Epithelial cell of esophagus (primary cell): ENCODE measurements around the gene GADL1.
A peak's percentile ranks its signal among the peaks of the same experiment; 100 is the strongest.

Experiments used
- DNase-seq: peaks from one replicate; pipeline ENCODE4 v3.0.0; 2010; ENCODE audit warnings: low read depth
- H3K4me3 ChIP-seq: 2 replicates; pipeline ENCODE4 v1.5.1; 2011; ENCODE audit warnings: mild to moderate bottlenecking, low read length, control low read depth
- TF ChIP-seq, protein P1 (sequence below): IDR thresholded peaks from 2 replicates; pipeline ENCODE4 v1.5.1; 2011; ENCODE audit warnings: low read depth, mild to moderate bottlenecking, low read length, control low read depth, inconsistent platforms; ENCODE audit not compliant: insufficient read depth; ENCODE audit errors: missing control alignments

Gene GADL1

DNA sequence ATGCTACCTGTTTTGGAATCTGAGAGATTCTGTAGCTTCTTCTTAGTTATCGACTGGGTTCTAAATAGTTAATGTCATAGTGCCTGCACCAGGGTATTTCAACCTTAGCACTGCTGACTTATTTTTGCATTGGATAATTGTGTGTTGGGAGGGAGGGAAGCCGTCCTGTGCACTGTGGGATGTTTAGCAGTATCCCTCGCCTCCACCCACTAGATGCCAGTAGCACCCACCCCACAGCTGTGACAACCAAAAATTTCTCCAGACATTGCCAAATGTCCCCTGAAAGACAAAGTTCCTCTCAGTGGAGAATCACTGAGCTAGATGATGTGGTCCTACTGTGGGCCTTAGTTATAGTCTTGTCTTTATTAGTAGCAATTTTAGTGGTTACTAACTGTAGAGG, 199.8 kb downstream of the GADL1 start:
- no peak for DNase-seq
- TF ChIP-seq, protein P1, sequence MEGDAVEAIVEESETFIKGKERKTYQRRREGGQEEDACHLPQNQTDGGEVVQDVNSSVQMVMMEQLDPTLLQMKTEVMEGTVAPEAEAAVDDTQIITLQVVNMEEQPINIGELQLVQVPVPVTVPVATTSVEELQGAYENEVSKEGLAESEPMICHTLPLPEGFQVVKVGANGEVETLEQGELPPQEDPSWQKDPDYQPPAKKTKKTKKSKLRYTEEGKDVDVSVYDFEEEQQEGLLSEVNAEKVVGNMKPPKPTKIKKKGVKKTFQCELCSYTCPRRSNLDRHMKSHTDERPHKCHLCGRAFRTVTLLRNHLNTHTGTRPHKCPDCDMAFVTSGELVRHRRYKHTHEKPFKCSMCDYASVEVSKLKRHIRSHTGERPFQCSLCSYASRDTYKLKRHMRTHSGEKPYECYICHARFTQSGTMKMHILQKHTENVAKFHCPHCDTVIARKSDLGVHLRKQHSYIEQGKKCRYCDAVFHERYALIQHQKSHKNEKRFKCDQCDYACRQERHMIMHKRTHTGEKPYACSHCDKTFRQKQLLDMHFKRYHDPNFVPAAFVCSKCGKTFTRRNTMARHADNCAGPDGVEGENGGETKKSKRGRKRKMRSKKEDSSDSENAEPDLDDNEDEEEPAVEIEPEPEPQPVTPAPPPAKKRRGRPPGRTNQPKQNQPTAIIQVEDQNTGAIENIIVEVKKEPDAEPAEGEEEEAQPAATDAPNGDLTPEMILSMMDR = no peak
- H3K4me3 ChIP-seq = no peak overlapping the region

DNA sequence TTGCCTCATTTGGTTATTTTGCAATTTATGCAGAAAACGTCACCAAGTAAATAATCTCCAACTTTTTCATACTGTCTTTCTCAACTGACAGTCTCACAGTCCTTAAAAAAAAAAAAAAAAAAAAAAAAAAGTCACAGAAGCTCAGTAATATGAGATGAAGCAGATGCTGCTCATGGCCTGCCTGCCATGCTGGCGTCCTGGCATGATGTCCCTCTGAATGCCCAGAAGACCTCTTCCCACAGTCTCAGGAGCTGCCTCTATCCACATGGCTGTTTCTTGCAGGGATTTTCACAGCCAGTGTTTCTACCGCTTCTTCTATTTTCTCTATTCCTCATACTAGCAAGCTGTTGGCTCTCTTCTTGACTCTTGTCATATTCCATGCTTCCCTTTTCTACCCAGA, 200.3 kb downstream of the GADL1 start:
- DNase-seq = no peak
- TF ChIP-seq, protein P1 = no peak
- H3K4me3 ChIP-seq = no peak overlapping the region

DNA sequence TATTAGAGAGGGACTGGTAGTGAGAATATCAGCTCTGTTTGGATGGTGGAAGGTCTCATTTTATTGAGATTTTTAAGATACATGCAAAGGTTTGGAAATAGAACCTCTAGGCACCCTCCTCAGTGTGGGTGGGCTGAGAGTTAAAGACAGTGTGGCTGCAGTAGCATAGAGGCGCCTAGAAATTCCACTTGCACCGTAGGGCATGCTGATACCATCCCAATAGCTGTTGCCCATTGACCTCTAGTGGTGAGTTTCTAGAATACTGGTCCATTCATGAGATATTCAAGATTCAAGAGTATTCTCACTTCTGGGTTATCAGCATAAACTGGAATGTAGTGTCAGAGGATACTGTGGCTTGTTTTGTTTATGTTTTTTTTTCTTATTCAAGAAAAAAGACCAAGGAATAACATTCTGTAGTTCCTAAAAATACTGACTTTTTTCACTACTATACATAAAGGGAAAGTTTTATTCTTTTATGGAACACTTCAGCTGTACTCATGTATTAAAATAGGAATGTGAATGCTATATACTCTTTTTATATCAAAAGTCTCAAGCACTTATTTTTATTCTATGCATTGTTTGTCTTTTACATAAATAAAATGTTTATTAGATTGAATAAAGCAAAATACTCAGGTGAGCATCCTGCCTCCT, 200.9 kb downstream of the GADL1 start:
- peak; percentile 73 for DNase-seq
- no peak overlapping the region for H3K4me3 ChIP-seq
- TF ChIP-seq, protein P1 = peak; percentile 84

DNA sequence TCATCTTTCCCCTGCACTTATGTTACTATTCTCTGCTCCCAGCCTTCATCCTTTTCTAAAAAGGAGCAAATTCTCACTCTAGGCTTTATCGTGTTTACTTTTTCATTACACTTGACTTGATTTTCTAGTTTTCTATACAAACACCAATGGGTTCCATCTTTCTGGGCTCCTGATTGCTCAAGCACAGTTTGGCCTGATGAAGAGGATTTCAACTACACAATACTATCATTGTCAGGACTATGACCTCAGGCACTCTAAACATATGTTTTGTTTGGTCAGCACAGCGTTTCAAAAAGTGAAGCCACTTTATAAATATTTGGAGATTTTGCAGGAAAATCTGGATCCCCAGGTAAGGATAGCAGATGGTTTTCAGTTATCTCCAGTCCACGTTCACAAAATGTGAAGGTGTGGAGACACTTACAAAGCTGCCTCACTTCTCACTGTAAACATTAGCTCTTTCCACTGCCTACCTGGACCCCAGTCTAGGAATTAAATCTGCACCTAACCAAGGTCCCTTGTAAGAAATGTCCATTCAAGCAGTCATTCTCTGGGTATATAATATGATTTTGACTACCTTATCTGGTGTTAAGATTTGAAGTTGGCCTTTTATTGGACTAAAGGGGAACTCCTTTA, 201.8 kb downstream of the GADL1 start:
- H3K4me3 ChIP-seq = no peak overlapping the region
- DNase-seq = no peak
- TF ChIP-seq, protein P1 = no peak

DNA sequence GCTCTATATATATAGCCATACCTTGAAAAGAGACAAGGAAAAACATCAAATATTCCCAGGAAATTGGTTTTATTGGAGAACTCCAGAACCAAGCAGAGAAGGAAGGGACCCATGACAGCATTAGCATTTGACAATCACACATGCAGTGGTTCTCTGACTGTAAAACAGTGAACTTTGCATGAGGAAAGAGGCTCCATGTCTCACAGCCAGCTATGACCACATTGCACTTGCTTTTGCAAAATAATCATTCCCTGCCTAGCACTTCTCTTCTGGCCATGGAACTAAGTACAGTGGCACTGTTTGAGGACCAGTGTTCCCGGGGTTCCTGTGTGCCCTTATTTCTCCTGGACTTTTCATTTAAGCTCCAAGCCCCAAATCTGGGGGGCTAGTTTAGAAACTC, 202.5 kb downstream of the GADL1 start:
- DNase-seq = no peak
- H3K4me3 ChIP-seq = no peak overlapping the region
- TF ChIP-seq, protein P1 = no peak

DNA sequence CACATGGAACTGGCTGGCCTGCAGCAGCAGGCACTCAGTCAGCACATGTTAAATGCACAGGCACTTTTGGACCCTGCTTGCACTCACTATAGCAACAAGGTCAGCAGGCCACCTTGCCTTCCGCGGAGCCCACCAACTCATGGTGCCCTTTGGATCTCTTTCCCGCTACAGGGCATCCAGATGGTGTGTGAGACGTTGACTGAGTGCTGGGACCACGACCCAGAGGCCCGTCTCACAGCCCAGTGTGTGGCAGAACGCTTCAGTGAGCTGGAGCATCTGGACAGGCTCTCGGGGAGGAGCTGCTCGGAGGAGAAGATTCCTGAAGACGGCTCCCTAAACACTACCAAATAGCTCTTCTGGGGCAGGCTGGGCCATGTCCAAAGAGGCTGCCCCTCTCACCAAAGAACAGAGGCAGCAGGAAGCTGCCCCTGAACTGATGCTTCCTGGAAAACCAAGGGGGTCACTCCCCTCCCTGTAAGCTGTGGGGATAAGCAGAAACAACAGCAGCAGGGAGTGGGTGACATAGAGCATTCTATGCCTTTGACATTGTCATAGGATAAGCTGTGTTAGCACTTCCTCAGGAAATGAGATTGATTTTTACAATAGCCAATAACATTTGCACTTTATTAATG, 203.1 kb downstream of the GADL1 start:
- H3K4me3 ChIP-seq = no peak overlapping the region
- TF ChIP-seq, protein P1 = no peak
- no peak for DNase-seq
